MM.1S (cell line): ENCODE results near the gene EFNA5.

Source experiments
- DNase-seq: peaks from one replicate; pipeline ENCODE4 v3.0.0-alpha.2; 2015
- H2AFZ ChIP-seq: fragments of 300-600 bp; sonication (generic); 2 replicates; pipeline ENCODE4 v1.6.0; 2016; ENCODE audit warnings: antibody characterized with exemption, low read length
- H3F3A ChIP-seq: fragments of 300-600 bp; sonication (generic); 2 replicates; pipeline ENCODE4 v1.6.1; 2016; ENCODE audit warnings: mild to moderate bottlenecking, antibody characterized with exemption, low read length, moderate library complexity, mixed read lengths; ENCODE audit not compliant: insufficient read depth
- H3K27ac ChIP-seq: fragments of 300-600 bp; sonication (generic); 2 replicates; pipeline ENCODE4 v1.5.1; 2016; ENCODE audit warnings: mild to moderate bottlenecking, low read length
- H3K27me3 ChIP-seq: fragments of 300-600 bp; sonication (generic); replicated peaks from 2 replicates; pipeline ENCODE4 v1.6.0; 2016; ENCODE audit warnings: low read length; ENCODE audit not compliant: insufficient read depth
- H3K36me3 ChIP-seq: fragments of 300-600 bp; sonication (generic); replicated peaks from 2 replicates; pipeline ENCODE4 v1.6.1; 2016; ENCODE audit warnings: mild to moderate bottlenecking, low read length, mixed read lengths; ENCODE audit not compliant: insufficient read depth
- H3K4me1 ChIP-seq: fragments of 300-600 bp; sonication (generic); 2 replicates; pipeline ENCODE4 v1.6.1; 2016; ENCODE audit warnings: low read length, mixed read lengths
- H3K4me2 ChIP-seq: fragments of 300-600 bp; sonication (generic); 2 replicates; pipeline ENCODE4 v1.6.0; 2016; ENCODE audit warnings: low read depth, low read length
- H3K4me3 ChIP-seq: fragments of 300-600 bp; sonication (generic); 2 replicates; pipeline ENCODE4 v1.5.1; 2016; ENCODE audit warnings: low read length, mixed read lengths
- H3K79me2 ChIP-seq: fragments of 300-600 bp; sonication (generic); 2 replicates; pipeline ENCODE4 v1.6.1; 2016; ENCODE audit warnings: mixed run types, low read length, mixed read lengths
- H3K9ac ChIP-seq: fragments of 300-600 bp; sonication (generic); 2 replicates; pipeline ENCODE4 v1.6.1; 2016; ENCODE audit warnings: low read length, mixed read lengths
- H3K9me2 ChIP-seq: fragments of 300-600 bp; sonication (generic); replicated peaks from 2 replicates; pipeline ENCODE4 v1.6.1; 2016; ENCODE audit warnings: mild to moderate bottlenecking, low read length, mixed read lengths; ENCODE audit not compliant: insufficient read depth
- H3K9me3 ChIP-seq: fragments of 300-600 bp; sonication (generic); replicated peaks from 2 replicates; pipeline ENCODE4 v1.6.1; 2016; ENCODE audit warnings: mild to moderate bottlenecking, low read length, mixed read lengths; ENCODE audit not compliant: insufficient read depth
- H4K20me1 ChIP-seq: fragments of 300-600 bp; sonication (generic); 2 replicates; pipeline ENCODE4 v1.6.1; 2016; ENCODE audit warnings: mild to moderate bottlenecking, low read length, moderate library complexity, mixed read lengths; ENCODE audit not compliant: insufficient read depth
- EZH2 ChIP-seq: fragments of 300-600 bp; sonication (generic); optimal IDR thresholded peaks from 2 replicates; pipeline ENCODE3; 2017; ENCODE audit warnings: low read depth, mild to moderate bottlenecking, antibody characterized with exemption, low read length, mixed read lengths
- EZH2phosphoT487 ChIP-seq: fragments of 300-600 bp; sonication (generic); IDR thresholded peaks from 2 replicates; pipeline ENCODE4 v1.6.1; 2018; ENCODE audit warnings: antibody characterized with exemption, low read length
- TF ChIP-seq, protein P1 (sequence below): fragments of 300-600 bp; sonication (generic); IDR thresholded peaks from 2 replicates; pipeline ENCODE4 v1.5.1; 2016; ENCODE audit warnings: antibody characterized with exemption, low read length, mixed read lengths

EFNA5 gene

DNA sequence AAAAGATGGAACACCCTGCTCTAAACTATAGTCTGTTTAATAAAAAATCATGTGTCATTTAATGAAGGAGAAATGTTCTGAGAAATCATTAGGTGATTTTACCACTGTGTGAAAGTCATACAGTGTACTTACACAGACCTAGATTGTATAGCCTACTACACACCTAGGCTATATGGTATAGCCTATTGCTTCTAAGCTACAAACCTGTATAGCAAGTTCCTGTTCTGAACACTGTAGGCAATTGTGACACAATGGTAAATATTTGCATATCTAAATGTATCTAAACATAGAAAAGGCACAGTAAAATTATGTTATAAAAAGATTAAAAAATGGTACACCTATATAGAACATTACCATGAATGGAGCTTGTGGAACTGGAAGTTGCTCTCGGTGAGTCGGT, 40.6 kb downstream of the EFNA5 start:
- no peaks in the 10 kb centered on the region for H3K36me3 ChIP-seq
- H3K4me2 ChIP-seq = no peak overlapping the region
- no peaks in the 10 kb centered on the region for H3K4me1 ChIP-seq
- H3K79me2 ChIP-seq = no peaks in the 10 kb centered on the region
- H2AFZ ChIP-seq = no peak overlapping the region
- H3K27ac ChIP-seq = no peak overlapping the region
- no peaks in the 10 kb centered on the region for H3F3A ChIP-seq
- H3K4me3 ChIP-seq = no peak overlapping the region
- TF ChIP-seq EZH2phosphoT487 (no peak), EZH2 (no peak)
- TF ChIP-seq, protein P1, sequence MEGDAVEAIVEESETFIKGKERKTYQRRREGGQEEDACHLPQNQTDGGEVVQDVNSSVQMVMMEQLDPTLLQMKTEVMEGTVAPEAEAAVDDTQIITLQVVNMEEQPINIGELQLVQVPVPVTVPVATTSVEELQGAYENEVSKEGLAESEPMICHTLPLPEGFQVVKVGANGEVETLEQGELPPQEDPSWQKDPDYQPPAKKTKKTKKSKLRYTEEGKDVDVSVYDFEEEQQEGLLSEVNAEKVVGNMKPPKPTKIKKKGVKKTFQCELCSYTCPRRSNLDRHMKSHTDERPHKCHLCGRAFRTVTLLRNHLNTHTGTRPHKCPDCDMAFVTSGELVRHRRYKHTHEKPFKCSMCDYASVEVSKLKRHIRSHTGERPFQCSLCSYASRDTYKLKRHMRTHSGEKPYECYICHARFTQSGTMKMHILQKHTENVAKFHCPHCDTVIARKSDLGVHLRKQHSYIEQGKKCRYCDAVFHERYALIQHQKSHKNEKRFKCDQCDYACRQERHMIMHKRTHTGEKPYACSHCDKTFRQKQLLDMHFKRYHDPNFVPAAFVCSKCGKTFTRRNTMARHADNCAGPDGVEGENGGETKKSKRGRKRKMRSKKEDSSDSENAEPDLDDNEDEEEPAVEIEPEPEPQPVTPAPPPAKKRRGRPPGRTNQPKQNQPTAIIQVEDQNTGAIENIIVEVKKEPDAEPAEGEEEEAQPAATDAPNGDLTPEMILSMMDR = no peak
- no peaks in the 10 kb centered on the region for H3K9me3 ChIP-seq
- H4K20me1 ChIP-seq = no peaks in the 10 kb centered on the region
- H3K27me3 ChIP-seq = no peaks in the 10 kb centered on the region
- H3K9me2 ChIP-seq = no peaks in the 10 kb centered on the region
- H3K9ac ChIP-seq = no peak overlapping the region
- no peak for DNase-seq

DNA sequence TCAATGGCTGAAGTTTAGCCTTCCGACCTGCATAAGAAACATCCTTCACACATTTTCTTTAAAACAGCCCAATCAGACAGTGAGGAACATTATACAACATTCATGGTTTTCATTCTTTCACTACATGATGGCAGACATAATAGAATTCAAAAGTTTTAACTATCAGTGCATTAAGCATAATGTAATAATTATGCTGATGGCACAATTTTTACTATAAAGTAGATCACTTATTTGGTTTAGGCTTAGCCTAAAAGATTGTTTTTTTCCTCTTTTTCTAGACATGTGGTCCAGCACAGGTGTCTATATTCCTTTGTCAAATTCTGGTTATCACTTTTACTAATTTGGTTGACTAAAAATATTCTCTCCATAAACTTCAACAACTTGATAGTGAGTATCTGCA, 46.5 kb downstream of the EFNA5 start:
- Histone ChIP-seq H3K27ac (no peak overlapping the region), H3K36me3 (no peaks in the 10 kb centered on the region), H4K20me1 (no peaks in the 10 kb centered on the region), H3K27me3 (no peaks in the 10 kb centered on the region), H3K79me2 (no peaks in the 10 kb centered on the region), H3K4me2 (no peak overlapping the region), H3K9me3 (no peaks in the 10 kb centered on the region), H3K9me2 (no peaks in the 10 kb centered on the region), H3K9ac (no peak overlapping the region), H3K4me3 (no peak overlapping the region), H3K4me1 (no peaks in the 10 kb centered on the region), H2AFZ (no peak overlapping the region), H3F3A (no peaks in the 10 kb centered on the region)
- DNase-seq = no peak
- TF ChIP-seq, protein P1 = no peak
- TF ChIP-seq EZH2phosphoT487 = no peak
- TF ChIP-seq EZH2 = no peak

DNA sequence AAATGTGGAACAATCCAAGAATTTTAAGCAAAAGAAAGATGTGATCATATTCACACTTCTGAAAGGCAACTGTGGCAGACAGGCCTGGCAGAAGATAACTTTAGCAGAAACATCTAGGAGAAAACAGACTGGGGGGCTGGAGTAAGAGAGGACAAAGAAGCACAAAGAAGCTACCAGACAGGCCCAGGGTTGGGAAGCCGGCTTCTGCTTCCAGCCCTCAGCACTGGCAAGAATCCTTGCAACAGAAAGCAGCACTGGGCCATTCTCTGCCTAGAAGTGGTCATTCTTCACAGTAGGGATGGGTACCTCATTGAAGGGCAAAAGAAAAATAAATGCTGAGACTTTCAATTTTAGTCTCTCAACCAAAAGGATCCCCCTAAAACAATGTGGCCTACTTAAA, 49.6 kb downstream of the EFNA5 start:
- TF ChIP-seq, protein P1 = no peak
- TF ChIP-seq EZH2phosphoT487 (no peak), EZH2 (no peak)
- Histone ChIP-seq H3K9ac (no peak overlapping the region), H3K79me2 (no peaks in the 10 kb centered on the region), H3K27ac (no peak overlapping the region), H2AFZ (no peak overlapping the region), H3K4me1 (no peaks in the 10 kb centered on the region), H3K36me3 (no peaks in the 10 kb centered on the region), H3K9me2 (no peaks in the 10 kb centered on the region), H4K20me1 (no peaks in the 10 kb centered on the region), H3K9me3 (no peaks in the 10 kb centered on the region), H3K27me3 (no peaks in the 10 kb centered on the region), H3F3A (no peaks in the 10 kb centered on the region), H3K4me2 (no peak overlapping the region), H3K4me3 (no peak overlapping the region)
- no peak for DNase-seq
